CMK (cell line): ENCODE results near the gene RAD51B.
"Not testable (repeated sequence)": the region's sequence is repeated elsewhere in the genome, so short reads cannot be mapped to it uniquely, and the experiment has no call there.

ENCODE experiments used
- DNase-seq: peaks from one replicate; pipeline ENCODE4 v3.0.0-alpha.2; 2010; ENCODE audit warnings: low read depth

Gene RAD51B

GRCh38 chr14:68302938-68303337 is 483.4 kb downstream of the RAD51B start:
- DNase-seq: not testable (repeated sequence)

- no peak for DNase-seq
Observed at GRCh38 chr14:68305738-68306137, 486.2 kb downstream of the RAD51B start.

GRCh38 chr14:68306265-68306933 is 486.8 kb downstream of the RAD51B start:
- DNase-seq: no peak

- DNase-seq: no peak
Observed at GRCh38 chr14:68306934-68307789, 487.6 kb downstream of the RAD51B start.

GRCh38 chr14:68307790-68308168 is 488.2 kb downstream of the RAD51B start:
- DNase-seq: no peak

GRCh38 chr14:68308726-68309520 is 489.3 kb downstream of the RAD51B start:
- DNase-seq: no peak

- DNase-seq: no peak
Observed at GRCh38 chr14:68309616-68310015, 490.0 kb downstream of the RAD51B start.

GRCh38 chr14:68312300-68312699 is 492.7 kb downstream of the RAD51B start:
- no peak for DNase-seq

- DNase-seq: no peak
Observed at GRCh38 chr14:68312884-68313610, 493.5 kb downstream of the RAD51B start.

- no peak for DNase-seq
Observed at GRCh38 chr14:68314642-68315041, 495.1 kb downstream of the RAD51B start.

- no peak for DNase-seq
Observed at GRCh38 chr14:68315081-68315480, 495.5 kb downstream of the RAD51B start.

GRCh38 chr14:68316078-68316868 is 496.7 kb downstream of the RAD51B start:
- no peak for DNase-seq

GRCh38 chr14:68317239-68317638 is 497.7 kb downstream of the RAD51B start:
- no peak for DNase-seq

GRCh38 chr14:68318828-68319227 is 499.2 kb downstream of the RAD51B start:
- DNase-seq: no peak

- DNase-seq: no peak
Observed at GRCh38 chr14:68320495-68320894, 500.9 kb downstream of the RAD51B start.

- no peak for DNase-seq
Observed at GRCh38 chr14:68322940-68323620, 503.5 kb downstream of the RAD51B start.

GRCh38 chr14:68325267-68325807 is 505.8 kb downstream of the RAD51B start:
- no peak for DNase-seq

GRCh38 chr14:68327231-68327630 is 507.7 kb downstream of the RAD51B start:
- no peak for DNase-seq

GRCh38 chr14:68328509-68328908 is 508.9 kb downstream of the RAD51B start:
- DNase-seq: no peak

- DNase-seq: no peak
Observed at GRCh38 chr14:68331426-68331825, 511.8 kb downstream of the RAD51B start.
